OCI-LY1 (cell line): ENCODE data around the gene SGCD.

Experiments used
- H2AFZ ChIP-seq: fragments of 200-600 bp; sonication (generic), shearing (Covaris generic); 2 replicates; pipeline ENCODE4 v1.6.0; 2014; ENCODE audit warnings: antibody characterized with exemption, mild to moderate bottlenecking, low read length
- H3F3A ChIP-seq: fragments of 200-600 bp; sonication (generic), shearing (Covaris generic); 2 replicates; pipeline ENCODE4 v1.6.0; 2014; ENCODE audit warnings: mild to moderate bottlenecking, antibody characterized with exemption, low read length, moderate library complexity; ENCODE audit not compliant: insufficient read depth
- H3K27ac ChIP-seq: fragments of 200-600 bp; sonication (generic); 2 replicates; pipeline ENCODE4 v1.5.1; 2014; ENCODE audit warnings: low read length, mixed run types, mild to moderate bottlenecking, low read depth; ENCODE audit not compliant: poor library complexity, severe bottlenecking
- H3K27me3 ChIP-seq: fragments of 200-600 bp; sonication (generic); 2 replicates; pipeline ENCODE4 v1.6.0; 2014; ENCODE audit warnings: antibody characterized with exemption, mild to moderate bottlenecking, low read length, moderate library complexity; ENCODE audit not compliant: insufficient read depth
- H3K36me3 ChIP-seq: fragments of 200-600 bp; sonication (generic); 2 replicates; pipeline ENCODE4 v1.6.1; 2014; ENCODE audit warnings: mild to moderate bottlenecking, antibody characterized with exemption, low read length, moderate library complexity, mixed read lengths; ENCODE audit not compliant: insufficient read depth
- H3K4me1 ChIP-seq: fragments of 200-600 bp; sonication (generic); 2 replicates; pipeline ENCODE4 v1.5.1; 2014; ENCODE audit warnings: mild to moderate bottlenecking, low read length, moderate library complexity; ENCODE audit not compliant: insufficient read depth, severe bottlenecking
- H3K4me2 ChIP-seq: fragments of 200-600 bp; sonication (generic), shearing (Covaris generic); 2 replicates; pipeline ENCODE4 v1.6.1; 2014; ENCODE audit warnings: low read length
- H3K4me3 ChIP-seq: fragments of 200-600 bp; sonication (generic); 2 replicates; pipeline ENCODE4 v1.5.1; 2014; ENCODE audit warnings: low read length, low read depth, mild to moderate bottlenecking, mixed read lengths; ENCODE audit not compliant: poor library complexity, severe bottlenecking
- H3K79me2 ChIP-seq: fragments of 200-600 bp; shearing (Covaris generic); 2 replicates; pipeline ENCODE4 v1.6.1; 2016; ENCODE audit warnings: mixed run types, low read length, mixed read lengths; ENCODE audit not compliant: insufficient read depth
- H3K9ac ChIP-seq: fragments of 200-600 bp; sonication (generic), shearing (Covaris generic); 2 replicates; pipeline ENCODE4 v1.6.1; 2014; ENCODE audit warnings: mild to moderate bottlenecking, low read length, mixed read lengths
- H3K9me2 ChIP-seq: fragments of 200-600 bp; sonication (generic), shearing (Covaris generic); 2 replicates; pipeline ENCODE4 v1.6.1; 2014; ENCODE audit warnings: low read depth, mild to moderate bottlenecking, low read length, mixed read lengths
- H3K9me3 ChIP-seq: fragments of 200-600 bp; shearing (Covaris generic); 2 replicates; pipeline ENCODE4 v1.6.1; 2014; ENCODE audit warnings: low read length, mixed read lengths
- H4K20me1 ChIP-seq: fragments of 200-600 bp; sonication (generic), shearing (Covaris generic); 2 replicates; pipeline ENCODE4 v1.6.0; 2016; ENCODE audit warnings: mild to moderate bottlenecking, low read length; ENCODE audit not compliant: insufficient read depth
- EZH2 ChIP-seq: fragments of 200-600 bp; sonication (generic), shearing (Covaris generic); IDR thresholded peaks from 2 replicates; pipeline ENCODE4 v1.8.0; 2017; ENCODE audit warnings: borderline replicate concordance, mixed run types, mild to moderate bottlenecking, antibody characterized with exemption, low read length, moderate library complexity, mixed read lengths
- TF ChIP-seq, protein P1 (sequence below): fragments of 200-600 bp; sonication (generic), shearing (Covaris generic); IDR thresholded peaks from 2 replicates; pipeline ENCODE4 v1.5.1; 2017; ENCODE audit warnings: mild to moderate bottlenecking, antibody characterized with exemption, low read length, moderate library complexity, mixed read lengths

SGCD gene

DNA sequence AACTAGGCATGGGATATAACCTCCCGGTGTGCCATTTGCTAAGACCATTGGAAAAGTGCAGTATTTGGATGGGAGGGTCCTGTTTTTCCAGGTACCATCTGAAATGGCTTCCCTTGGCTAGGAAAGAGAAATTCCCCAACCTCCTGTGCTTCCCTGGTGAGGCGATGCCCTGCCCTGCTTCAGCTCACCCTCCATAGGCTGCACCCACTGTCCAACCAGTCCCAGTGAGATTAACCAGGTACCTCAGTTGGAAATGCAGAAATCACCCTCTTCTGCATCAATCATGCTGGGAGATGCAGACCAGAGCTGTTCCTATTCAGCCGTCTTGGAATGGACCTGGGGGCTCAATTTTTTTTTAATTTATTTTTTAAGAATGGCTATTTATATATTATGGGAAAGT lies 254.8 kb downstream of the SGCD start:
- Histone ChIP-seq H3K27ac (no peak overlapping the region), H3K9ac (no peak overlapping the region), H3K4me3 (no peak overlapping the region)

DNA sequence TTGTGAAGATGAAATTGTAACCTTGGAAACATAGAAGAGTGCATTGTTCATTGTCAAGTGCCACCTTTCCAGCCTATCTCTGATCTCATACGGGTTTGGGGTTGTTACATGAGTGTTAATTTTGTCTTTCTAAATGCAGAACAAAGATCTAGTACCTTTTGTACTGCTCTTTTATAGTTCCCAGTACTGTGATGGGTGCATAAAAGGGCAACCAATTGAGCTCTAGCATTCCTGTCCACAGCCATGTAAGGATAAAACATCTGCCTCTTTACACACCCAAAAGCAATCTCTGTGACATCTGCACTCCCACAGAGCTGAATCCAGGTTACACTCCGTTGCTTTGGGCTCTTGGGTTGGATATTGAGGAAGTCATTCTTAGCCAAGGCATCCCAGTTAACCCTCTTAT lies 255.2 kb downstream of the SGCD start:
- Histone ChIP-seq H3K27me3 (no peaks in the 10 kb centered on the region), H2AFZ (no peak overlapping the region), H3K36me3 (no peaks in the 10 kb centered on the region), H3K4me2 (no peak overlapping the region), H4K20me1 (no peaks in the 10 kb centered on the region), H3K9me3 (no peaks in the 10 kb centered on the region), H3K79me2 (no peaks in the 10 kb centered on the region), H3K4me1 (no peaks in the 10 kb centered on the region), H3K9ac (no peak overlapping the region), H3K27ac (no peak overlapping the region), H3K4me3 (no peak overlapping the region), H3F3A (no peaks in the 10 kb centered on the region), H3K9me2 (no peaks in the 10 kb centered on the region)
- no peak for TF ChIP-seq EZH2
- TF ChIP-seq, protein P1, sequence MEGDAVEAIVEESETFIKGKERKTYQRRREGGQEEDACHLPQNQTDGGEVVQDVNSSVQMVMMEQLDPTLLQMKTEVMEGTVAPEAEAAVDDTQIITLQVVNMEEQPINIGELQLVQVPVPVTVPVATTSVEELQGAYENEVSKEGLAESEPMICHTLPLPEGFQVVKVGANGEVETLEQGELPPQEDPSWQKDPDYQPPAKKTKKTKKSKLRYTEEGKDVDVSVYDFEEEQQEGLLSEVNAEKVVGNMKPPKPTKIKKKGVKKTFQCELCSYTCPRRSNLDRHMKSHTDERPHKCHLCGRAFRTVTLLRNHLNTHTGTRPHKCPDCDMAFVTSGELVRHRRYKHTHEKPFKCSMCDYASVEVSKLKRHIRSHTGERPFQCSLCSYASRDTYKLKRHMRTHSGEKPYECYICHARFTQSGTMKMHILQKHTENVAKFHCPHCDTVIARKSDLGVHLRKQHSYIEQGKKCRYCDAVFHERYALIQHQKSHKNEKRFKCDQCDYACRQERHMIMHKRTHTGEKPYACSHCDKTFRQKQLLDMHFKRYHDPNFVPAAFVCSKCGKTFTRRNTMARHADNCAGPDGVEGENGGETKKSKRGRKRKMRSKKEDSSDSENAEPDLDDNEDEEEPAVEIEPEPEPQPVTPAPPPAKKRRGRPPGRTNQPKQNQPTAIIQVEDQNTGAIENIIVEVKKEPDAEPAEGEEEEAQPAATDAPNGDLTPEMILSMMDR, result no peak

More for the DNA sequence above, 254.8 kb downstream of the SGCD start:
- Histone ChIP-seq H3K9me2 (no peaks in the 10 kb centered on the region), H3F3A (no peaks in the 10 kb centered on the region), H3K27me3 (no peaks in the 10 kb centered on the region), H3K79me2 (no peaks in the 10 kb centered on the region), H4K20me1 (no peaks in the 10 kb centered on the region), H2AFZ (no peak overlapping the region), H3K9me3 (no peaks in the 10 kb centered on the region), H3K4me1 (no peaks in the 10 kb centered on the region), H3K4me2 (no peak overlapping the region), H3K36me3 (no peaks in the 10 kb centered on the region)
- TF ChIP-seq, protein P1, result no peak
- TF ChIP-seq EZH2, result no peak

DNA sequence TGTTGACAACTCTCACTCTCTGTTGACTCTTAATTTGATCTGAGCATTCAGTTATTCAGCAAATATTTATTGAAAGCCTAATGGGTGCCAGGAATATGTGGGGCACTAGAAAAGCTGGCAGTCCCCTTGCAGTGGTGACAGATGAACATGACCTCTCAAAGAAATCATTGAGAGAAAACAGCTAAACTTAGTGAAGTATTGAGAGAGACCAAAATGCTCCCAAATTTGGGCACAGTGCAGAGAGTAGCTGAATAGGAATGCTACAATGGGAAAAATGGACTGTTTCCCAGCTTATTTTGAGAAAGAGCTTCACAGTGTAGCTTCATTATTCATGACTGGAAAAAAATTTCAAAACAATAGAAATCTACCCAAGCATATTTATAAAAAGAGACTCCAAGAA lies 257.9 kb downstream of the SGCD start:
- no peaks in the 10 kb centered on the region for H3F3A ChIP-seq
- no peak overlapping the region for H3K4me3 ChIP-seq
- H2AFZ ChIP-seq, result no peak overlapping the region
- no peaks in the 10 kb centered on the region for H3K9me2 ChIP-seq
- H3K27ac ChIP-seq, result no peak overlapping the region
- TF ChIP-seq, protein P1, result no peak
- TF ChIP-seq EZH2, result no peak
- H3K9me3 ChIP-seq, result no peaks in the 10 kb centered on the region
- no peak overlapping the region for H3K4me2 ChIP-seq
- H3K36me3 ChIP-seq, result no peaks in the 10 kb centered on the region
- no peaks in the 10 kb centered on the region for H3K27me3 ChIP-seq
- no peaks in the 10 kb centered on the region for H3K79me2 ChIP-seq
- no peak overlapping the region for H3K9ac ChIP-seq
- H3K4me1 ChIP-seq, result no peaks in the 10 kb centered on the region
- H4K20me1 ChIP-seq, result no peaks in the 10 kb centered on the region
